Measurements from ENCODE around the gene PUS7.

Gene PUS7, protein sequence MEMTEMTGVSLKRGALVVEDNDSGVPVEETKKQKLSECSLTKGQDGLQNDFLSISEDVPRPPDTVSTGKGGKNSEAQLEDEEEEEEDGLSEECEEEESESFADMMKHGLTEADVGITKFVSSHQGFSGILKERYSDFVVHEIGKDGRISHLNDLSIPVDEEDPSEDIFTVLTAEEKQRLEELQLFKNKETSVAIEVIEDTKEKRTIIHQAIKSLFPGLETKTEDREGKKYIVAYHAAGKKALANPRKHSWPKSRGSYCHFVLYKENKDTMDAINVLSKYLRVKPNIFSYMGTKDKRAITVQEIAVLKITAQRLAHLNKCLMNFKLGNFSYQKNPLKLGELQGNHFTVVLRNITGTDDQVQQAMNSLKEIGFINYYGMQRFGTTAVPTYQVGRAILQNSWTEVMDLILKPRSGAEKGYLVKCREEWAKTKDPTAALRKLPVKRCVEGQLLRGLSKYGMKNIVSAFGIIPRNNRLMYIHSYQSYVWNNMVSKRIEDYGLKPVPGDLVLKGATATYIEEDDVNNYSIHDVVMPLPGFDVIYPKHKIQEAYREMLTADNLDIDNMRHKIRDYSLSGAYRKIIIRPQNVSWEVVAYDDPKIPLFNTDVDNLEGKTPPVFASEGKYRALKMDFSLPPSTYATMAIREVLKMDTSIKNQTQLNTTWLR

DNA sequence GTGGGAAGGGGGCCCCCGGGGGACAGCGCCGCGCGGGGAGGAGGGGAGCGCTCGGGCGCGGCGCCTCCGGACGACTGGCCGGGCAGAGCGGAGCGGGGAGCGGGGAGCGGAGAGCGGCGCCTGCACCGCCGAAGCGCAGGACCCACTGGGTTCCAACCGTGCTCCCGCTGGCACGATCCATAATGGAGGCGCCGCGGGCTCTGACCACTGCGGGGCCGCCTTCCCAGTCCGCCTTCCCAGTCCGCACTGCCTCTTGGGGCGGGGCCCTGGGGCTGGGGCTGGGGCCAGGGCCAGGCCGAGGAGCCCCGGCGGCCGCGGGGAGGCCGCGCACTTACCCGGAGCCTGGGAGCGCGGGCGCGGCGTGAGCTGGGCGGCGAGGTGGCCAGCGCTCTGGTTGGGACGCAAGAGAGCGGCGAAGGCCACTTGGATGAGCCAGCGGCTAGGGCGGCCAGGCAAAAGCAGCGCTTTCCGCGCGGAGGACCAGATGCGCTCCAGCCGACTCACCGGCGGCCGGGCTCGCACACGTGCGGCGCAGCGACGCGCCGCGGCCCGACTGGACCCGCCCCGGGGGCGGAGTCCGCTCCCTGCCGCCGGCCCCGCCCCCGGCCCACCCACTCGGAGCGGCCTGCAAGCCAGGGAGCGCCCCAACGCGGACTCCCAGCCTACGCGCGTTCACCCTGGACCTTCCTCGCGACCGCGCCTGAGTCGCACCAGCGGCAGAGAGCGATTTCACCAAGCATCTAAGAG is at the start of gene PUS7:
Gene PUS7 (minus strand): TSS at position 555 of the 747 bp plus-strand sequence. CDS start 13,759 bp downstream, outside the sequence.
- peaks cover 14% of the 10 kb centered on the region for H3K9me3 Mint-ChIP-seq
- H3K4me3 Mint-ChIP-seq, result peak within 1 kb of the TSS; percentile 98
- peaks cover 22% of the 10 kb centered on the region for H3K36me3 Mint-ChIP-seq (ENCODE audit: low read depth)
- peak within 1 kb of the TSS; percentile 97 for H3K27ac Mint-ChIP-seq
- peak; percentile 90 for DNase-seq
- TF ChIP-seq, protein P1, sequence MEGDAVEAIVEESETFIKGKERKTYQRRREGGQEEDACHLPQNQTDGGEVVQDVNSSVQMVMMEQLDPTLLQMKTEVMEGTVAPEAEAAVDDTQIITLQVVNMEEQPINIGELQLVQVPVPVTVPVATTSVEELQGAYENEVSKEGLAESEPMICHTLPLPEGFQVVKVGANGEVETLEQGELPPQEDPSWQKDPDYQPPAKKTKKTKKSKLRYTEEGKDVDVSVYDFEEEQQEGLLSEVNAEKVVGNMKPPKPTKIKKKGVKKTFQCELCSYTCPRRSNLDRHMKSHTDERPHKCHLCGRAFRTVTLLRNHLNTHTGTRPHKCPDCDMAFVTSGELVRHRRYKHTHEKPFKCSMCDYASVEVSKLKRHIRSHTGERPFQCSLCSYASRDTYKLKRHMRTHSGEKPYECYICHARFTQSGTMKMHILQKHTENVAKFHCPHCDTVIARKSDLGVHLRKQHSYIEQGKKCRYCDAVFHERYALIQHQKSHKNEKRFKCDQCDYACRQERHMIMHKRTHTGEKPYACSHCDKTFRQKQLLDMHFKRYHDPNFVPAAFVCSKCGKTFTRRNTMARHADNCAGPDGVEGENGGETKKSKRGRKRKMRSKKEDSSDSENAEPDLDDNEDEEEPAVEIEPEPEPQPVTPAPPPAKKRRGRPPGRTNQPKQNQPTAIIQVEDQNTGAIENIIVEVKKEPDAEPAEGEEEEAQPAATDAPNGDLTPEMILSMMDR (IDR thresholded peaks at IDR 0.05), result no peak
- H3K27me3 Mint-ChIP-seq (ENCODE audit: low read depth, poor library complexity), result peaks cover 11% of the 10 kb centered on the region
- H3K4me1 Mint-ChIP-seq, result peaks cover 18% of the 10 kb centered on the region

DNA sequence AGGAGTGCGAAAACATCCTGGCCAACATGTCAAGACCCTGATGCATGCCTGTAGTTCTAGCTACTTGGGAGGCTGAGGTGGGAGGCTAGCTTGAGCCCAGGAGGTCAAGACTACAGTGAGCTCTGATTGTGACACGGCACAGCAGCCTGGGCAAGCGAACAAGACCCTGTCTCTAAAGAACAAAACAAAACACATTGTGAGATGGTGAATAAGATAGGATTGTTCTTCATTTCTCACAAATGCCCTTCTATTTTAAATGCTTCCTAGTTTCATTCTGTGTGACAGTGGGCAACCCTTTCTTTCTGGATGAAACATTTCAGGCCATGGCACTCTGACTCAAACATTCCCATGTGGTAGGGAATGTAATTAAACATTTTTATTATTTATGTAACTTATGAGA is 45.8 kb upstream of the PUS7 start:
- no peaks in the 10 kb centered on the region for H3K4me1 Mint-ChIP-seq
- H3K36me3 Mint-ChIP-seq (ENCODE audit: low read depth), result peaks cover 59% of the 10 kb centered on the region
- H3K4me3 Mint-ChIP-seq, result no peak overlapping the region
- TF ChIP-seq, protein P1 (IDR thresholded peaks at IDR 0.05), result no peak
- no peaks in the 10 kb centered on the region for H3K9me3 Mint-ChIP-seq
- no peak overlapping the region for H3K27ac Mint-ChIP-seq
- H3K27me3 Mint-ChIP-seq (ENCODE audit: low read depth, poor library complexity), result no peaks in the 10 kb centered on the region
- no peak for DNase-seq

DNA sequence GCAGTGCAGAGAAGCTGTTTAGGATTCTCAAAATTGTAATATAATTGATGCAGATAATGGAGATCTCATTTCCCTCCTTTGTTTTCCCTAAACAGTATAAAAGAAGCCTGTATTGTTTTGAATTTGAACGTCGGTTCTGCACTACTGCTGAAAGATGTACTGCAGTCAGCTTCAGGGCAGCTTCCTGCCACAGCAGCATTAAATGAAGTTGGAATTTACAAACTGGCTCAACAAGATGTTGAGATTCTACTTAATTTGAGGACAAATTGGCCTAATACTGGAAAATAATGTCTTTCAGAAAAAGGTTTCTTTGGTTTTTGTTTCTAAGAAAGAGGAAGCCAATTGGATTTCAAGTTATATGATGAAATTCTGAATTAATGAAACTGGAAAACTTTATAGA is 45.0 kb upstream of the PUS7 start:
- TF ChIP-seq, protein P1 (IDR thresholded peaks at IDR 0.05), result no peak
- Mint-ChIP-seq H3K27me3 (ENCODE audit: low read depth, poor library complexity) (no peaks in the 10 kb centered on the region), H3K4me3 (no peak overlapping the region), H3K9me3 (no peaks in the 10 kb centered on the region), H3K27ac (no peak overlapping the region), H3K36me3 (ENCODE audit: low read depth) (peaks cover 64% of the 10 kb centered on the region), H3K4me1 (no peaks in the 10 kb centered on the region)
- no peak for DNase-seq

DNA sequence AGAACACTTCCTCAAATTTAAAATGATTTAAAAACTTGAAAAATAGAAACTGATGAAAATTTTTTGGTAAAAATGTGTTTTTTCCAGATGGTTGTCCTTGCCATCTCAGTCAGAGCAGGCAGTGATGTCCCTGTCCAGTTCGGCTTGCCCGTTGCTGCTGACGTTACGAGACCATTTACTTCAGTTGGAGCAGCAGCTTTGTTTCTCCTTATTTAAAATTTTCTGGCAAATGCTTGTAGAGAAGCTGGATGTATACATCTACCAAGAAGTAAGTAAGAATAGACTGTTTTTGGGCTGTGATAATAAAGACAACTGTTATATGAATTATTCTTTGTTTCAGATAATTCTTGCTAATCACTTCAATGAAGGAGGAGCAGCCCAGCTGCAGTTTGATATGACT is 43.1 kb upstream of the PUS7 start:
- Mint-ChIP-seq H3K36me3 (ENCODE audit: low read depth) (peaks cover 67% of the 10 kb centered on the region), H3K4me3 (no peak overlapping the region), H3K9me3 (no peaks in the 10 kb centered on the region), H3K27ac (no peak overlapping the region), H3K27me3 (ENCODE audit: low read depth, poor library complexity) (no peaks in the 10 kb centered on the region), H3K4me1 (no peaks in the 10 kb centered on the region)
- no peak for DNase-seq
- TF ChIP-seq, protein P1 (IDR thresholded peaks at IDR 0.05), result no peak

DNA sequence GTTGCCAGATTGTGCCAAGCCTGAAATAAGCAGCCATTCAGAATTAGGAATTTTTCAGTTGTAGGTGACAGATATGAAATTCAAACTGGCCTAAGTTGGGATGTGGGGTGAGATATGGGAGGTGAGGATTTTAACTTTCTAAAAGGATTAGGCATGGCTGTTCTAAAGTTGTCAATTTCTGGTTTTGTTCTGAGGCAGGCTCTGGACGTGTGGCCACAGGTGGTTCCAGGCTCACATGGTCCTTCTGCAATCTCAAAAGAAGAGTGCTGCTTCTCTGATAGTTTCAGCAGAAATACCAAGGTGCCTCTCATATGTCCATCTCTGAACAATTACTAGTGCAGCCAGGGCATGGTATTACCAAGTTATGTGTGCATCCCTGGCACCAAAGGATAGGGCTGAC is 37.9 kb upstream of the PUS7 start:
- Mint-ChIP-seq H3K9me3 (no peaks in the 10 kb centered on the region), H3K4me1 (no peaks in the 10 kb centered on the region), H3K27ac (peak overlapping the region; percentile 27), H3K4me3 (no peak overlapping the region), H3K36me3 (ENCODE audit: low read depth) (peaks cover 76% of the 10 kb centered on the region), H3K27me3 (ENCODE audit: low read depth, poor library complexity) (no peaks in the 10 kb centered on the region)
- TF ChIP-seq, protein P1 (IDR thresholded peaks at IDR 0.05), result no peak
- DNase-seq, result no peak

Measured in nephron progenitor cell (in vitro differentiated cells).